HT1080 (cell line): ENCODE data around the gene FBLN1. TPM values are rescaled to one million over a fixed set of nuclear protein-coding genes. Genes with fewer than 3 reads are reported as not detected.

Experiments
- DNase-seq: peaks from one replicate; pipeline ENCODE4 v3.0.0-alpha.2; 2015; ENCODE audit warnings: low read depth
- total RNA-seq: library from RNA; depleted of rRNA; stranded (reverse); fragments of >200 nt; shearing (Covaris generic); gene quantifications from 2 replicates; pipeline ENCODE4 v1.2.3, GENCODE V29; 2014

Gene FBLN1
- total RNA-seq, 1 experiment from 2014 or later: 2.3 TPM

DNA sequence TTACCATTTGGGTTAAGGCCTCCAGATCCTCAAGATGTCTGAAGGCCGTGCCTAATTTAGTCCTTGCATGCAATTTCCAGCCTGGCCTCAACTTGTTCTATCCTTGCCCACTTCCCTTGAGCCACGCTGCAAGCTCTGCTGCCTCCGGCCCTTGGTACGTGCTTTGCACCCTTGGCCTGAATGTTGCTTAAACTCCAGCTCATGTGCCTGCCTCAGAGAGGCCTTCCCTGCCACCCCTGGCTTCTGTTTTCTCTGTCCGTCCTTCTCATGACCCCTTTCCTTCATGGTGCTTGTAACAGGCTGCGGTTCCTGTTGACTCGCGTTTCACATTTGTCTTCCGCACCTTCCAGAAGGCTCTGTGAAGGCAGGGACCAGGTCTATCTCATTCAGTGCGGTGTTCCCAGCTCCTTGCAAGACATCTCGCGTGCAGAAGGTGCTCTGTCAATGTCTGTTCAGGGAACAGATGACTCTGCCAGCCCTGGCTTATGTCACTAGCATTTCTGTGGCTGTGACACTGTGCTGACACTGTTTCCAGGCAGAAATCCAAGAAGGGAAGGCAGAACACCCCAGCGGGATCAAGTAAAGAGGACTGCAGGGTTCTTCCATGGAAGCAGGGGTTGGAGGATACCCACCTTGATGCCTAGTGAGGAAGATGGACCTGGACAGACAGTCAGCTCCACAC is 61.8 kb downstream of the FBLN1 start:
- DNase-seq: no peak

DNA sequence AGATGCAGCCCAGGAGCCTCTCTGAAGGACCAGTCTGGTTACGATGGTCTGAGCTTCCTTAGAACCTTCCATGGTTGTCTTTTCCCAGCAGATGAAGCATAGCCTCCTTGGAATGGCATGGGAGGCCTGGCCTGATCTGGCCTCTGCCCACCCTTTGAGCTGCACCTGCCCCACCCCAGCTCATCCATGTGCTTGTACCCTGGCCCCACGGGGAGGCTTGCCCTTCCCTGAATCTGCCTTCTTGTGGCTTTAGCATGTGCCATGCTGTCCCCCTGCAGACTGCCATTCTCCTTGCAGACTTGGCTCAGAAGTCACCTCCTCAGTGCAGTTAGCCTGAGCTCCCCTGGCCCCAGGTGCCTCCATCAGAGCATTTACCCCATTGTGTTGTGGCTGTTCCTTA is 62.5 kb downstream of the FBLN1 start:
- DNase-seq: no peak

DNA sequence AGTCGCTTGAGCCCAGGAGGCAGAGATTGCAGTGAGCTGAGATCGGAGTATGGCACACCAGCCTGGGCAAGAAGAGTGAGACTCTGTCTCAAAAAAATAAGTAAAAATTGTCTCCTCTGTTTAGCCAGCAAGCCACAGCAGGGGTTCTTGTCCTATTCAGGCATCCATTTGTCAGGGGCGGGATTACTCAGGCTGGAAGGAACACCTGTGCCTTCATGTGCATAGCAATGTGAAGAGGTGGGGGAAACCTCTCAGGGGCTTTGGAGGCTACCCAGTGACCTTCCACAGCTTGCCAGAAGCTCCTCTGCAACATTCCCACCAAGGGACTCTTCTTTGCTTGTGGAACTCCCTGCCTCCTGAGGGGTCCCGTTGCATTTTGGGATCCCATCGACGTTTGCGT is 63.3 kb downstream of the FBLN1 start:
- no peak for DNase-seq

DNA sequence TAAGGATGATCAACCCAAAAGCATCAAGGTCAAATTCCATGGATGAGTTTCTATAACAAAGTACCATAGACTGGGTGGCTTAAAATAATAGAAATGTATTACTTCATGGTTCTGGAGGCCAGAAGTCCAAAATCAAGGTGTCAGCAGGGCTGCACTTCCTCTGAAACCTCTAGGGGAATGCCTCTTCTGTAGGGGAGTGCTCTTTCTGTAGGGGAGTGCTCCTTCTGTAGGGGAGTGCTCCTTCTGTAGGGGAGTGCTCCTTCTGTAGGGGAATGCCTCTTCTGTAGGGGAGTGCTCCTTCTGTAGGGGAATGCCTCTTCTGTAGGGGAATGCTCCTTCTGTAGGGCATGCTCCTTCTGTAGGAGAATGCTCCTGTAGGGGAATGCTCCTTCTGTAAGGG is 65.5 kb downstream of the FBLN1 start:
- no peak for DNase-seq

DNA sequence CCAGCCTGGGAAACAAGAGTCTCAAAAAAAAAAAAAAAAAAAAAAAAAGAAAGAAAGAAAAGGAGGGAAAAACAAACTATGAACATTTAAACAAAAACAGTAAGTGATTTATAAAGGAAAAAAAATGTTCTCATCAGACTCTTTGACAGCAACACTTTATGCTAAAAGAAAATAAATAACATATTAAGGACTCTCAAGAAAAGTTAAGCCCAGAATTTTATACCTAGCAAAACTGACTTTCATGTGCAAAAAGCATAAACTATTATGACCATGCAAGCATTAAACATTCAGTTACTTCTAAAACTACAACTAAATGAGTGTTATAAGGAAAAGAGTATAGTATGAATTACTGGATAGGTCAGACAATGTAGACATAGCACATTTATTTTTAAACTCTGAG is 68.4 kb downstream of the FBLN1 start:
- no peak for DNase-seq

DNA sequence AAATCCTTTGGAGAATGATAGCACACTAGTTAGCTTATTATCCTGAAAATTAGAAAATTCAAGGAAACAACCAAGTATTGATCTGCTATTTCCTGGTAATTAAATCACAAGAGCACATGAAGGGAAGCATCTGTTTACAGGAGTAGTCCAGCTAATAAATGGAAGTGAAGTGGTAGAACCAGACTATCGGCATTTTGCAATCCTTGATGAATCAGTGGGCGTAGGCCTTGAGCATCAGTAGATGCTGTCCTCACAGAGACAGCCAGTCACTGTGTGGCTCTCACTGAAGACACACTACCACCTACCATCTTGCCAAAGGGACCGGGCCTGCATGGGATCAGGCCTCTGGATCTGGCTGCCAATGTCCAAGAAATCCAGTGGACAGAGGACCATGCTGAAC is 69.8 kb downstream of the FBLN1 start:
- DNase-seq: no peak

DNA sequence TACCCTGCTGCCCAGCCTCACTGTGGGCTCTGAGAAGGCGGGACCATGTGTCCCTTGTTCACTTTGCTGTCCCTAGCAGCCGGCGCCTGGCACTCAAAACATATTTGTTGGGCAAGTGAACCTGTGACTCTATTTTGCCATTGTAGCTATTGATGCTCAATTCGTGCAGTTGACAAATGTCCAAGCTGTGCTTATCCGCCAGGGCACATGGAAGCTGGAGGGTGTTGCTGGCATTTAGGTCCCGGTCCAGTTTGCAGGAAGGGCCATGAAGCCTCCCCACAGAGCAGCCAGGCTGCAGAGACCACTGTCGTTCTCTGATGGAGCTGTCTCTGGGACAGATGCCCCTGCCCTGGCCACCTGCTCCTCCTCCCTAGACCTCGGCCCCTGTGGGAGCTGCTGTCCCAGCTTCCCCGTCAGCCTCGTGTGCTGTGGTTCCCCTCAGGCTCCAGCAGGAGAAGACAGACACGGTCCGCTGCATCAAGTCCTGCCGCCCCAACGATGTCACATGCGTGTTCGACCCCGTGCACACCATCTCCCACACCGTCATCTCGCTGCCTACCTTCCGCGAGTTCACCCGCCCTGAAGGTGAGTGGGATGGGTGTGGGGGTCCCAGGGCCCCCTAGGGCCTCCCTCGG is 71.5 kb downstream of the FBLN1 start:
- no peak for DNase-seq

DNA sequence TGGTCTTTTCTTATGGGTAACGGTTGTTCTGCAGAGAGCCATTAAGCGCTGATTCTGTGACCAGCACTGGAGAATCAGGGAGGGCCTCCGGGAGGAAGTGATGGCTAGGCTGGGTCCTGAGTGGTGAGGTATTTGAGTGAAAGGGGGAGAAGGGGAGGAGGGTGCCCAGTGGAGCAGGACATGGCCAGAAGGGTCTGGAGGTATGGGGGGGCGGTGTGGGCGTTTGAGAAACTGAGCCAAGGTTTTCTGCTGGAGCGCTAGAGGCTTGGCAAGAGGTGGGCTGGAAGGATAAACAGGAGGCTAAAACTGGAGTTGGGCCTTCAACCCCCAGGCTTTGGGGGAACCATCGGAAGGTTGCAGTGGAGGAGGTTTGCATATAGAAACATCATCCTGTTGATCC is 72.5 kb downstream of the FBLN1 start:
- DNase-seq: no peak

DNA sequence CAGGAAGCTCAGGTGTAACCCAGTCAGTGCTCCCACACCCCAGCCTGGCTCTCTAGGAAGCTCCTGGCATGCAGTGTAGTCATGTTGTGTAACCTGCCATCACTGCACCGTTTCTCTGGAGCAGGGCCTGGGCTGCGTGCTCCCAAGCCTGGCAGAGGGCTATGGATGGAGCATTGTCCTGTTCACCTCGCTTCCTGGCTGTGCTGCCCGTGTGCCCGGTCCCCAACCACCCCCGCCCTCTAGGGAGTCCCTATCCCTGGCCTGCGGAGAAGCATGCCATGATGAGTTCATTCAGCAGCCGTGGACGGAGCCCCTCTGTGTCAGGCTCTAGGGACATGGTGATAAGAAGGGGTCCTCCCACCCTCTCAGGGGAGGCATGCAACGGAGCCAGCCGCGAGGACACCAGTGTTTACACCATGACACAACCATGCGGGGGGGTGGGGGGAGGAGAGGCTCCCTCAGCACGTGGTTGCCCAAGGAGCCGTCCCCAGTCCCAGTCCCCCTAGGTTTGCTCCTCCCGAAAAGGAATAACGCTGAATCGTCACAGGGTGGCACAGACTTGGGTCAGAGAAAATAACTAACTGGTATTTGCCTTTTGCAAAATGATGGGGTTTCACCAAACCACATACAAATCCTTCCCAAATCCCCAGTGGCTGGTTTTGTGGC is 73.1 kb downstream of the FBLN1 start:
- no peak for DNase-seq

DNA sequence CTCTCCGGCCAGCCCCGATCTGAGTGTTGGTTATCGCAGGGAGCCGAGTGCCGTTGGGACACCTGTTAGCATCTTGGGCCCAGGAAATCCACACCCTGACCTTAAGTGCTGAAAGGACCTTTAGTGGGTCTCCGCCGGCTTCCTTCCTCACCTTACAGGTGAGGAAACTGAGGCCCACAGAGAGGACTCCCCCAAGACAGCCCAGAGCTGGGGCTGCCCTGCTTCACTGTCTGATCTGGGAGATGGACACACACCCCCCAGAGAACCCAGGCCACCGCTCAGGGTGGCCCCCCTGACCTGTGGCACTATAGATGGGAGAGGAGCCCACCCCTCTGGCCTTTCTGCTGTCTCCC is 73.6 kb downstream of the FBLN1 start:
- DNase-seq: no peak

DNA sequence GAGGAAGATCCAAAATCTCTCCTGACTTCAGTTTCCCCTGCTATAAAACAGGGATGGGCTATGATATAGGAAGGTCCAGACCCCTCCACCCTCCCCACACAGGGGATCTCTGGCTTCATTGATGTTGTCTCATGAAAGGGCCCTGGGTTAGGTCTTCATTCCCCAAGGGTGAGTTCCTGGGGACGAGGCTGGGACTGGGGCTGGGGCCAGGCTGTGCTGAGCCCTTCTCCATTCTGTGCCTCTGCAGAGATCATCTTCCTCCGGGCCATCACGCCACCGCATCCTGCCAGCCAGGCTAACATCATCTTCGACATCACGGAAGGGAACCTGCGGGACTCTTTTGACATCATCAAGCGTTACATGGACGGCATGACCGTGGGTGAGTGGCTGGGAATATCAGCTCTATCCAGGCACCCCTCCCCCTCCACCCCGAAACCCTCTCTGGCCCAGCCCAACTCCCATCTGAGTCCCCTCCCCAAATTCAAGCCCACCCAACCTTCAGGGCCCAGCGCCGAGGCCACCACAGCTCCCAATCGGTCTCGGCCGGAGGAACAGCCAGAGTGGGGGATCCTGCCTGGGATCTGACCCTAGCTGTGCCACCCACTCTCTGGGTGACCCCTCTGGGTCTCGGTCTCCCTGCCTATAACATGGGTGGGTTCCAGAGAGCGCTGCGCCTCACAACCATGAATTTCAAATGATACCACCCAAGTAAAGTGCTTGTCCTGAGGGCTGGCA is 74.2 kb downstream of the FBLN1 start:
- no peak for DNase-seq

DNA sequence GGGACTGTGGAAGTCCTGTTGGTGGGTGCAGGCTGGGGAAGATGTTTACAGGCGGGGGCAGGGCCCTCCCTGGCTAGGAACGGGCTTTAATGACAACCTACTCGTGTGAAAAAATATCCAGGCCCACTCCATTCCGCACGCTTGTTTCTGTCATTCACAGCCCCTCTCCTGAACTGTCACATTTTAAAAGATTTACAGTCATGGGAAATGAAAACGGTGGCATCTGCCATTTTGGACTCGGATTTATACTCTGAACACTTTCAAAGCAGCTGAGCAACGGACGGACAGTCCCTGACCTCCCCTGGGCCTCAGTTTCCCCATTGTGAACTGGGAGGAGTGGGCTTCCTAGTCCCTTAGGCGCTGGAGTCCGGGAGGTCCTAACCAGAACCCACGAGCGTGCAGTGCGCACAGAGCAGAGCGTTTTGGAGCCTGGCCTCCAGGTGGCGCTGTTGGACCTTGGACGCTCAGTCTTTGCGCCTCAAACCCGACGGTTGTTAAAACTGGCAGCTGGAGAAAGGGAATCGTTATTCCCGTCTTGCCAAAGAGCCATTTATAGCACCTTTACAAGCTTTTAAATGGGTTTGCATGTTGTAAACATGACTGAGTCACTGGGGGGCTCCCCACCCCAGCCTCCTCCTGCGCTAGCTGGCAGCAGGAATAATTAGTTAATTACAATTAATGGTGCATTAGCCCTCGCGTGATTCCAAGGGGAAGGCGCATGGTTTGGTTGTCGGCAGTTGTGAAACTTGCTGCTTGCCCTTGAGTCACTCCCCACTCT is 75.3 kb downstream of the FBLN1 start:
- peak; percentile 72 for DNase-seq

DNA sequence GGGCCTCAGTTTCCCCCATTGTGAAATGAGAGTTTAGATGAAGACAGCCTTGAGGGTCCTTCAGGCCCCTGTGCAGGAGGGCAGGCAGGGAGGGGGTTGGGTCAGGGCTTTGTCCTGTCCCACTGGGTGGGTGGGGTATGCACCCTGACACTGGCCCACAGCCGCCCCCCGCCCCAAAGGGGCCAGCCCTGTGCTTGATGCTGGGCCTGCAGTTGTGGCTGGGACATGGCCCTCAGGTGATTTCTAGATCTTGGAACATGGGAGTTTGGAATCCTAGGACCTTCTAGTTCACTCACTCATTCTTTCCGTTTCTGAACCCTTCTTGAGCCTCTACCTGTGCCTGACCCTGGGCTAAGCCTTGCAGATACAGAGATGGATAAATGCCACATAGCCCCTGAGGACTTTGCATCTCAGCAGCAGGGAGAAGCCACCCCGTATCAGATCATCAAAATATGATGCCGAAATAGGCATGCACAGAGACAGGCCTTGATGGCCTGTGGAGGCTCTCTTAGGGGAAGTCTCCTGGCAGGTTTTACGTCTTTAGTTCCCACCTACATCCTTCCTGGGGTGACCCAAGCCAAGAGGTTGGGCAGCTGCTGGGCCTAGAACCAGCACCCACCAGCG is 76.0 kb downstream of the FBLN1 start:
- no peak for DNase-seq

DNA sequence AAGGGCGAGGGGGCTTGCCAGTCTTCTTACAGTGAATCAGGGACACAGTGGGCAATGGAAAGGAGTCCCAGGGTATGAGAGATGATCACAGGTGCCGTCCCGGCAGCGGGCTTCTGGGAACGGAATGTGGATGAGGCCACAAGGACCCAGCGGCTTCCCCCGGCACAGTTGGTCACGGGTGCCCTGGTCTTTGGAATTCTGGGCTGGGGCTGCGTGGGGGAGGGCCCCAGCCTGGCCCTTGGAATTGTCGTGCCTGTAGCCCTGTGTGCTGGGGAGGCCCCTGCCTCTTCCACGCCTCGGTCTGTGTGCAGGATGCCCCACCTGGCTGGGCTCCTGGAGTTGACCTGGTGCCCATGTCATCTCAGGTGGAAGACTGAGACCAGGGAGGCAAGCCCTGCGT is 76.6 kb downstream of the FBLN1 start:
- no peak for DNase-seq

DNA sequence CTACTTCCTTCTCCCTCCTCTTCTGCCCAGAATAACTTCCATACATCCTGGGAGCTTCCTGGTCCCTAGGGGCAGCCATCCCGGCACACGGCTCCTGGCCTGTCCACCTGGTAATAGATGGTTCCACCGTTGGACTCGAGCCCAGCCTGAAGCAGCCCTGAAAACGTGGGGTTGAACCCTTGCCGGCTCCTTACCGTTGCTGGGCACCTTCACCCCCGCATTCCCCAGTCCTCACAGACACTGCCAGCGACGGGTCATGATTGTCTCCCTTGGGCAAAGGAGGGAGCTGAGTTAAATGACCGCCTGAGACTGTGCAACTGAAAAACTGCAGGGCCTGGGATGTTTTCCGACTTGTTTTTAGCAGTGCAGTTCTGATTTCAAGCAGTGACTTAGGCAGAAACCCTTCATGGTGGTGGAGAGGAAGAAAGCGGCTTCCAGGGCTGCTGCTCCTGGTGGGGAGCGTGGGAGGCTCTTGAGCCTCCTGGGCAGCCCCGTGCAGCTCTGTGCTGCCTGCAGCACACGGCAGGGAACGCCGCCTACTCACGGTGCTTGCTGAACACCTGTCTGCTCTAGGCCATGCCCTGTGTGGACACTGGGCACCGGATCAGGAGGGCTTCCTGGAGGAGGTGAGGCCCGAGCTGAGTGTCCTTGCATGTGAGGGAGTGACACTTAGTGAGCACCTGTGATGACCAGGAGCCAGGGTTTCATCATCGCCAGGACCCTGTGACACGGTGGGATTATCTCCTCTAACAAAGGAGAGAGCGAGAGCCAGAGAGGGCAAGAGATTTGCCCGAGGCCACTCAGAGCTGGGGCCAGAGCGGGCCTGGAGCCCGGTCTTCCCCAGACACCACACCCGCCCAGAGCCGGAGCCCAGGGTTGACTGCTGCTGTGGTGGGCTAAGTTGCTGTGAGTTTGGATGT is 77.4 kb downstream of the FBLN1 start:
- no peak for DNase-seq

DNA sequence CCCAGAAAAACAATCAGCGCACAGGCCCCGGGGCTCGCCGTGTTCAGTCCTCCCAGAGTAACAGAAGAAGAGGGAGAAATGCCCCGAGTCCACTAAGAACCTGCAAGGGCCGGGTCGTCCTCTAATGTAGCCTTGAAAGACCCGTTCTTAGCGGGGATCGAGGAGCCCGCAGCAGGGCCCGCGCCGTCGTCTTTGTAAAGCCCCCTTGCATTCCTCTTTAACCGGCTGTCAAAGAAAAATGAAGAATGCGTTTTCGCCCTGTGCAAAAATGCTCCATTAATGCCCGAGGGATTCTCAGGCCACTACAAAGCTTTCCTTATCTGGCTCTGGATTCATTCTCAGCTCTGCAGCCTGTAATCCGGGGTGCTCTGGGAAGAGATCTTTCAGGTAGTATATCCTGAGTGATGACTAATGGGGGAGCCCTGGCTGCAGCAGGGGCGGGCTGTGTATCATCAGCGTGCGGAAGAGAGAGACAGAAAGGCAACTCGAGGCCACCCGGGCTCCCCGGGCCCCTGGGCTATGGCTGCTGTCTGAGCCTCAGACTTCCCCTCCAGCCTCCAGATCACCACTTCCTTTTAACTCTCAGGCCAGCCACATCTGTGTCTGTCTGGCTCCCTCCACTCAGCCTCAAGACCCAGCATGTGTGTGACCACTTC is 78.2 kb downstream of the FBLN1 start:
- no peak for DNase-seq

DNA sequence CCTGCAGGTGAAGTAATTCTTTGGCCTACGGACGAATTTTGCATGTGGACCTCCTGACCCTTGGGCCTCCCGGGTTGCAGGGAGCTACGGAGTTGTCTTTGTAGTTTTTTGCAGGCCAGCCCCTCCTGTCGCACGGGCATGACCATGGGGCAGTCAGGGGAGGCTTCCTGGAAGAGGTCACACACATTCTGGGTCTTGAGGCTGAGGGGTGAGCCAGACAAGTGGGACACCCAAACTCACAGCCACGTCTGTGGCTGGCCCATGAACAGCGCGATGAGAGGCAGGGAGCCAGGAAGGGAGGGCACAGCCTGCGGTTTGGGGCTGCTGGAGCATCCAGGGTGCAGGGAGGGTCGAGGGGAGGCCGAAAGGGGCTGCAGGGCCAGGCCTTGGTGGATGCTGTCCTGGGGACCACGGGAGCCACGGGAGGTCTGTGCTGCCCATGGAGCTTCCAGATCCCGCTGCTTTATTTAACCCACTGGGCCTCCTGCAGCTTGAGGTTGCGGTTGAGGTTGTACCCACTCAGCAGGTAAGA is 78.9 kb downstream of the FBLN1 start:
- DNase-seq: no peak

DNA sequence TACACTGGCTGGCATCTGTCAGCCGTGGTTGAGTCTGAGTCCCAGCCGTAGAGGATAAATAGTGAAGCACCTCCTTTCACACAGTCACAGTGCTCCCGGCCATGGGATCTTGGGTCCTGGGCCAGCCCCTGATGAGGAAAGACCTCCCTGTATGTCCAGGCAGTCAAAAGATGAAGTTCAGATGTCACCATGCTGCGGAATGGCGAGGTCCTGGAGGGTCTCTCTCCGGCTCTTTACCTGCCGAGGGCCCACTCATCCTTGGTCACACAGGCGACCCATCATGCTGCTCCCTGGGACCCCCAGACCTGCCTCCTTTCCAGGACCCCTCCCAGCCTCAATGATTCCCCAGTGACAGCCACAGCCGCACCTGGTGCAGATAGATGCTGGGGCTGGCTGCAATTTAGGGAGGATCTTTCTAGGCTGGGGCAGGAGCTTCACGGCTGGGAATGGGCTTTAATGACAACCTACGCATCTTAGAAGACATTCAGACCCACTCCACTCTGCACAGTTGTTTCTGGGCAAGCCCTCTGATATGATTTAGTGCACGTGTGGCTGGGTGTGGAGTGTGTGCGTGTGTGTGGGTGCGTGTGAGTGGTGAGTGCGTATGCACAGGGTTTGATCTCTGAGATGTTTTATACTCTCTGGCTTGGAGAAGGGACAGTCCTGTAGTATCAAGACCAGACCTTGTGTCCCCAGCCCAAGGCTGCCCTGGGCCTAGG is 79.7 kb downstream of the FBLN1 start:
- DNase-seq: no peak

DNA sequence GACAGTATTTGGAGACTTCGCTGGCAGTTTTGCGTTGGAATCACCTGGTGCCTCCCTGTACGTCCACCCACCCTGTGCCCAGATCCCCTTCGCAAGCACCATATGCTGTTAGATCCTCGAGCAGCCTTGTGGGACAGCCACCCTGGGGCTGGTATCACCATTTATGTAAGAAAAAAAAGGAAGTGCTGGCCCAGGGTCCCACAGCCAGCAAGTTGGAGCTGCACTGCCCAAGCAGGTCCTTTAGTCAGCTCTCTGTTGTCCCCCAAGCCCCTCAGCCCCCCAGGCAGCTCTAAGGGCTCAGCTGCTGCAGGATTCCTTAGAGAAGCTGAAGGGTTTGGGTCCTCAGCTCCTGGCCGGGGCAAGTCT is 80.3 kb downstream of the FBLN1 start:
- no peak for DNase-seq
